SU-DHL-6 (cell line): ENCODE data around the gene RNU5D-1.

ENCODE experiments used
- H2AFZ ChIP-seq: fragments of 200-600 bp; sonication (generic); 2 replicates; pipeline ENCODE4 v1.6.1; 2014; ENCODE audit warnings: low read depth, mild to moderate bottlenecking, moderate library complexity, mixed read lengths, antibody characterized with exemption, low read length; ENCODE audit not compliant: severe bottlenecking
- H3F3A ChIP-seq: fragments of 200-600 bp; shearing (Covaris generic); 2 replicates; pipeline ENCODE4 v1.6.0; 2016; ENCODE audit warnings: antibody characterized with exemption, mild to moderate bottlenecking; ENCODE audit not compliant: insufficient read depth
- H3K27ac ChIP-seq: fragments of 200-600 bp; sonication (generic); 2 replicates; pipeline ENCODE4 v1.5.1; 2016; ENCODE audit warnings: low read depth, mild to moderate bottlenecking, low read length, moderate library complexity, mixed read lengths
- H3K27me3 ChIP-seq: fragments of 200-600 bp; sonication (generic), shearing (Covaris generic); 2 replicates; pipeline ENCODE4 v1.6.0; 2014; ENCODE audit warnings: mild to moderate bottlenecking, low read length
- H3K36me3 ChIP-seq: fragments of 200-600 bp; sonication (generic); 2 replicates; pipeline ENCODE4 v1.6.1; 2014; ENCODE audit warnings: mild to moderate bottlenecking, low read length, mixed read lengths
- H3K4me2 ChIP-seq: fragments of 300-600, 200-600 bp; shearing (Covaris generic), sonication (generic); 2 replicates; pipeline ENCODE4 v1.6.0; 2014; ENCODE audit warnings: low read length, low read depth, mild to moderate bottlenecking; ENCODE audit not compliant: poor library complexity, severe bottlenecking
- H3K4me3 ChIP-seq: fragments of 200-600 bp; sonication (generic); 2 replicates; pipeline ENCODE4 v1.5.1; 2014; ENCODE audit warnings: antibody characterized with exemption, low read length, mild to moderate bottlenecking, mixed read lengths; ENCODE audit not compliant: insufficient read depth, poor library complexity, severe bottlenecking
- H3K79me2 ChIP-seq: fragments of 200-600 bp; sonication (generic); 2 replicates; pipeline ENCODE4 v1.6.1; 2014; ENCODE audit warnings: mild to moderate bottlenecking, low read length, moderate library complexity; ENCODE audit not compliant: insufficient read depth
- H3K9ac ChIP-seq: fragments of 200-600 bp; sonication (generic); 2 replicates; pipeline ENCODE4 v1.7.0; 2014; ENCODE audit warnings: mild to moderate bottlenecking, low read length
- H3K9me2 ChIP-seq: fragments of 200-600 bp; sonication (generic); replicated peaks from 2 replicates; pipeline ENCODE4 v1.6.1; 2014; ENCODE audit warnings: low read length; ENCODE audit not compliant: insufficient read depth
- H3K9me3 ChIP-seq: fragments of 200-600 bp; sonication (generic); 2 replicates; pipeline ENCODE4 v1.6.1; 2014; ENCODE audit warnings: low read length, mixed read lengths; ENCODE audit not compliant: insufficient read depth
- H4K20me1 ChIP-seq: fragments of 200-600 bp; sonication (generic); 2 replicates; pipeline ENCODE4 v1.6.1; 2014; ENCODE audit warnings: low read depth, mild to moderate bottlenecking, antibody characterized with exemption, low read length, moderate library complexity, mixed read lengths
- EZH2phosphoT487 ChIP-seq: fragments of 200-600 bp; sonication (generic), shearing (Covaris generic); conservative IDR thresholded peaks from 2 replicates; pipeline ENCODE4 v1.6.1; 2018; ENCODE audit warnings: mild to moderate bottlenecking, antibody characterized with exemption, low read length, moderate library complexity, mixed read lengths
- TF ChIP-seq, protein P1 (sequence below): fragments of 200-600 bp; sonication (generic); IDR thresholded peaks from one replicate; pipeline ENCODE4 v1.5.1; 2017; ENCODE audit warnings: antibody characterized with exemption, mild to moderate bottlenecking, low read length, moderate library complexity; ENCODE audit not compliant: insufficient read depth, poor library complexity, severe bottlenecking

The RNU5D-1 gene

GRCh38 chr1:44688760-44689446 lies 42.1 kb downstream of the RNU5D-1 start:
- no peaks in the 10 kb centered on the region for H3K27me3 ChIP-seq
- no peaks in the 10 kb centered on the region for H3K9me3 ChIP-seq
- no peak overlapping the region for H3K4me2 ChIP-seq
- H3K27ac ChIP-seq = no peak overlapping the region
- H3K36me3 ChIP-seq = no peaks in the 10 kb centered on the region
- H4K20me1 ChIP-seq = no peaks in the 10 kb centered on the region
- no peak overlapping the region for H3K9ac ChIP-seq
- H2AFZ ChIP-seq = no peak overlapping the region
- H3F3A ChIP-seq = 0 out of 2 replicates have a peak, but pooled peaks cover 1% of the 10 kb centered on the region
- no peaks in the 10 kb centered on the region for H3K79me2 ChIP-seq
- H3K9me2 ChIP-seq = no peaks in the 10 kb centered on the region
- no peak for TF ChIP-seq EZH2phosphoT487
- TF ChIP-seq, protein P1, sequence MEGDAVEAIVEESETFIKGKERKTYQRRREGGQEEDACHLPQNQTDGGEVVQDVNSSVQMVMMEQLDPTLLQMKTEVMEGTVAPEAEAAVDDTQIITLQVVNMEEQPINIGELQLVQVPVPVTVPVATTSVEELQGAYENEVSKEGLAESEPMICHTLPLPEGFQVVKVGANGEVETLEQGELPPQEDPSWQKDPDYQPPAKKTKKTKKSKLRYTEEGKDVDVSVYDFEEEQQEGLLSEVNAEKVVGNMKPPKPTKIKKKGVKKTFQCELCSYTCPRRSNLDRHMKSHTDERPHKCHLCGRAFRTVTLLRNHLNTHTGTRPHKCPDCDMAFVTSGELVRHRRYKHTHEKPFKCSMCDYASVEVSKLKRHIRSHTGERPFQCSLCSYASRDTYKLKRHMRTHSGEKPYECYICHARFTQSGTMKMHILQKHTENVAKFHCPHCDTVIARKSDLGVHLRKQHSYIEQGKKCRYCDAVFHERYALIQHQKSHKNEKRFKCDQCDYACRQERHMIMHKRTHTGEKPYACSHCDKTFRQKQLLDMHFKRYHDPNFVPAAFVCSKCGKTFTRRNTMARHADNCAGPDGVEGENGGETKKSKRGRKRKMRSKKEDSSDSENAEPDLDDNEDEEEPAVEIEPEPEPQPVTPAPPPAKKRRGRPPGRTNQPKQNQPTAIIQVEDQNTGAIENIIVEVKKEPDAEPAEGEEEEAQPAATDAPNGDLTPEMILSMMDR = no peak
- no peak overlapping the region for H3K4me3 ChIP-seq

- Histone ChIP-seq H3K4me3 (no peak overlapping the region), H3F3A (no peaks in the 10 kb centered on the region), H4K20me1 (no peaks in the 10 kb centered on the region), H3K27me3 (no peaks in the 10 kb centered on the region), H3K9ac (no peak overlapping the region), H3K9me3 (no peaks in the 10 kb centered on the region), H3K36me3 (no peaks in the 10 kb centered on the region), H2AFZ (no peak overlapping the region), H3K27ac (no peak overlapping the region), H3K79me2 (no peaks in the 10 kb centered on the region), H3K9me2 (no peaks in the 10 kb centered on the region), H3K4me2 (no peak overlapping the region)
- no peak for TF ChIP-seq EZH2phosphoT487
- TF ChIP-seq, protein P1 = no peak
These were observed 45.1 kb downstream of the RNU5D-1 start for GRCh38 chr1:44685881-44686280.

GRCh38 chr1:44685218-44685617 lies 45.8 kb downstream of the RNU5D-1 start:
- Histone ChIP-seq H3K4me2 (no peak overlapping the region), H3K9ac (no peak overlapping the region), H3K4me3 (no peak overlapping the region), H3K36me3 (no peaks in the 10 kb centered on the region), H3K79me2 (no peaks in the 10 kb centered on the region), H3K9me2 (no peaks in the 10 kb centered on the region), H3K9me3 (no peaks in the 10 kb centered on the region), H3K27me3 (no peaks in the 10 kb centered on the region), H4K20me1 (no peaks in the 10 kb centered on the region), H3F3A (no peaks in the 10 kb centered on the region), H2AFZ (no peak overlapping the region), H3K27ac (no peak overlapping the region)
- TF ChIP-seq EZH2phosphoT487 = no peak
- TF ChIP-seq, protein P1 = no peak
